HEK293T (cell line): ENCODE measurements around the gene WDR74.
"Not testable (repeated sequence)": the region's sequence is repeated elsewhere in the genome, so short reads cannot be mapped to it uniquely, and the experiment has no call there.

ENCODE experiments used
- CTCF ChIA-PET: fragments of 350-600 bp; formaldehyde crosslinking; extraction: SDS; loops from one replicate; lab custom pipeline; 2021; ENCODE audit warnings: antibody characterized with exemption, inconsistent platforms; lab: Yijun Ruan, JAX
- POLR2A ChIA-PET: fragments of 350-600 bp; formaldehyde crosslinking; extraction: SDS; loops from one replicate; lab custom pipeline; 2020; ENCODE audit warnings: antibody characterized with exemption, inconsistent platforms; lab: Yijun Ruan, JAX
- DNase-seq: peaks from one replicate; pipeline ENCODE4 v3.0.0; 2012; ENCODE audit warnings: mixed read lengths; ENCODE audit errors: extremely low spot score
- ARNT ChIP-seq: fragments of 450-650 bp; IDR thresholded peaks from 2 replicates; pipeline ENCODE4 v1.6.1; 2017; ENCODE audit warnings: mild to moderate bottlenecking
- BHLHE40 ChIP-seq: fragments of 450-650 bp; IDR thresholded peaks from 2 replicates; pipeline ENCODE4 v1.6.1; 2016; ENCODE audit warnings: mild to moderate bottlenecking, moderate library complexity, borderline replicate concordance
- CTBP1 ChIP-seq: fragments of 450-650 bp; IDR thresholded peaks from 2 replicates; pipeline ENCODE4 v1.6.1; 2016; ENCODE audit warnings: borderline replicate concordance
- ELF4 ChIP-seq: fragments of 450-650 bp; IDR thresholded peaks from 2 replicates; pipeline ENCODE4 v1.6.1; 2017; ENCODE audit warnings: antibody characterized with exemption
- FOXA1 ChIP-seq: fragments of 450-650 bp; IDR thresholded peaks from 2 replicates; pipeline ENCODE4 v1.6.1; 2016; ENCODE audit warnings: mild to moderate bottlenecking
- FOXK2 ChIP-seq: fragments of 450-650 bp; IDR thresholded peaks from 2 replicates; pipeline ENCODE4 v1.6.1; 2016; ENCODE audit warnings: mild to moderate bottlenecking
- FOXM1 ChIP-seq: fragments of 450-650 bp; IDR thresholded peaks from 2 replicates; pipeline ENCODE4 v1.6.1; 2017; ENCODE audit warnings: mild to moderate bottlenecking, borderline replicate concordance
- HDGF ChIP-seq: fragments of 450-650 bp; IDR thresholded peaks from 2 replicates; pipeline ENCODE4 v1.6.1; 2017; ENCODE audit warnings: antibody characterized with exemption, borderline replicate concordance
- L3MBTL2 ChIP-seq: fragments of 450-650 bp; conservative IDR thresholded peaks from 2 replicates; pipeline ENCODE4 v1.6.1; 2016; ENCODE audit warnings: mild to moderate bottlenecking
- LEF1 ChIP-seq: fragments of 450-650 bp; IDR thresholded peaks from 2 replicates; pipeline ENCODE4 v1.6.1; 2017; ENCODE audit warnings: mild to moderate bottlenecking, borderline replicate concordance
- NFRKB ChIP-seq: fragments of 450-650 bp; IDR thresholded peaks from 2 replicates; pipeline ENCODE4 v1.6.1; 2016; ENCODE audit warnings: mild to moderate bottlenecking, moderate library complexity
- SP1 ChIP-seq: fragments of 450-650 bp; IDR thresholded peaks from 2 replicates; pipeline ENCODE4 v1.6.1; 2017
- SUZ12 ChIP-seq: fragments of 450-650 bp; IDR thresholded peaks from 2 replicates; pipeline ENCODE4 v1.6.1; 2016; ENCODE audit warnings: mild to moderate bottlenecking
- TARDBP ChIP-seq: fragments of 450-650 bp; IDR thresholded peaks from 2 replicates; pipeline ENCODE4 v1.6.1; 2016
- ZNF384 ChIP-seq: fragments of 450-650 bp; IDR thresholded peaks from 2 replicates; pipeline ENCODE4 v1.6.1; 2016
- TF ChIP-seq, protein P1 (sequence below): fragments of 450-650 bp; IDR thresholded peaks from 2 replicates; pipeline ENCODE4 v1.6.1; 2016

The WDR74 gene

DNA sequence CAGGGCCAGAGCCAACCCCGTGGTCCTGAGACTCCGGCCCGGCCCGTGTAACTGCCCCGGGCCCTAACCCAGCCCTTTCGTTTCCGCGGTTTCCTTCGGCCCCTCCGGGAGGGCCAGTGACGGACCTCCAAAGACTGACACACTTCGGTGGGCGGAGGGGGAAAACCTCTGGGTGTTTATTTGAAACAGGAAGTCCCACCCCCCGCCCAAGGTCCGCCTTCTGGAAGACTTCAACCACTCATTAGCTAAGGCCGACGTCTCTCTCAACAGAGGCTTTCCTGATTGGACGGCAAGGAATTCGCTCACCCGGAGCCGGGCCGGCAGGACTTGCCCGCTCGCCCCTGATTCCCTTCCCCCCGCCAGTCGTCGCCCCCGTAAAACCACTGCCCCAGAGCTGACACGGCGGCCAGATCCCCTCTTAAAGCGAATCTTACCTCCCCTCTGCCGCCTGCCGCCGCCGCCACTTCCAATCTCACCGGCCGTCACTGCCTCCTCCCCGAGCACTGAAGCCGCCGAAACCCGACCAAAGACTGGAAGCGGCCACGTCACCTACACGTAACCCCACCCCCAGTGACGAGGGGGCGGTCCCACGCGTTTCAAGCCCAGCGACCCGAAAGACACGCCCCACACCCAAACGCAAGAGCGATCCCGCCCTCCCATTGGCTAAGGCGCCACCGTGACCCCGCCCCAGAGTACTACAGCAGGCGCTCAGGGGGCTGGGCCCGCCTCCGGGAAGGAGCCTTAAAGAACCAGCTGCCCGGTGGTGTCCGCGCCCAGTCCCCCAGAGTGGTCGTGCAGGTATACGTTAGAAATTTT lies 7.7 kb downstream of the WDR74 start, which contains the start of gene STX5:
STX5 (minus strand) TSS at position 532 of the 816 bp plus-strand sequence. CDS start 808 bp downstream, outside the sequence.
- TF ChIP-seq L3MBTL2, result no peak
- TF ChIP-seq FOXK2, result peak; percentile 60; the same call in 1 of the 2 replicates
- peak; percentile 73 for TF ChIP-seq ELF4
- no peak for TF ChIP-seq ZNF384
- TF ChIP-seq ARNT, result no peak
- TF ChIP-seq SP1, result no peak
- no peak for TF ChIP-seq CTBP1
- TF ChIP-seq TARDBP, result no peak
- no peak for TF ChIP-seq NFRKB
- TF ChIP-seq, protein P1, sequence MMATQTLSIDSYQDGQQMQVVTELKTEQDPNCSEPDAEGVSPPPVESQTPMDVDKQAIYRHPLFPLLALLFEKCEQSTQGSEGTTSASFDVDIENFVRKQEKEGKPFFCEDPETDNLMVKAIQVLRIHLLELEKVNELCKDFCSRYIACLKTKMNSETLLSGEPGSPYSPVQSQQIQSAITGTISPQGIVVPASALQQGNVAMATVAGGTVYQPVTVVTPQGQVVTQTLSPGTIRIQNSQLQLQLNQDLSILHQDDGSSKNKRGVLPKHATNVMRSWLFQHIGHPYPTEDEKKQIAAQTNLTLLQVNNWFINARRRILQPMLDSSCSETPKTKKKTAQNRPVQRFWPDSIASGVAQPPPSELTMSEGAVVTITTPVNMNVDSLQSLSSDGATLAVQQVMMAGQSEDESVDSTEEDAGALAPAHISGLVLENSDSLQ, result peak; percentile 99
- TF ChIP-seq FOXM1, result no peak; the same call in 1 of the 2 replicates
- no peak for TF ChIP-seq FOXA1
- peak; percentile 95 for DNase-seq
- ChIA-PET POLR2A (interaction anchor here (0.5 to 2.4 kb wide), 22 partner anchors 9 to 160 kb away, joined by 3 to 61 read pairs (median 4); partner anchors contain the start of genes HNRNPUL2, LBHD1, NXF1 and POLR2G), CTCF (interaction anchor here (0.6 to 1.7 kb wide), 4 partner anchors 29 to 151 kb away, joined by 3 to 7 read pairs (median 4); no protein-coding TSS in a partner anchor)

DNA sequence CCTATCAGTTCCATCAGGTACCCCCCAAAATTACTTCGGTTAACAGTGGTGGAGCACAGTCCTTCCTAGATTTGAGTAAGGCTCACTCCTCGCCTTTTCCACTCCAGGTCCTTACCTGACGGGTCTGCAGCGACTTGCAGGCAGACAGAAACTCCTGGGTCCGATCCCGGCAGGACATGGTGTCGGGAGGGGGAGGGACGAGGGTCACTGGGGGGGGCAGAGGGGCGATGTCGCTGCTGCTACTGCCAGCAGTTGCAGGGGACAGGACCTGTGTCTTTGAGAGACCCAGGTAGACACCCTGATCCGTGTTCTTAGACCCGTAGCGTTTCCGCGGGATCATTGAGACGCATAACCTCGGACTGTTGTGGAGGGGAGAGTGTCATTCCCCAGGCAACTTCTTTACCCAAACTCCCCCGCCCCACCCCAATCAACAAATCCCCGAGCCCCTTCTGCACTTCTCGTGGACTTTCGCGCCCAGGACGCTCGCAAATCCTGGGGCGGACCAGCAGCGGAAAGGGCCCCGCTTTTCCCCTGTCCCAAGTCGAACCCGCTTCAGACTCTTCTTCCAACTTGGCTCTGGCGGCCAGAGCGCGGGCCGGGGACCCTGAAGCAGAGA lies 8.4 kb downstream of the WDR74 start:
- TF ChIP-seq SUZ12 (no peak), FOXM1 (peak; percentile 90; the same call in 1 of the 2 replicates), TARDBP (0 out of 2 replicates have a peak, but pooled peaks have one; percentile 17)
- CTCF ChIA-PET, result interaction anchor here (0.6 to 1.7 kb wide), 4 partner anchors 31 to 51 kb away, joined by 3 to 7 read pairs (median 3); no protein-coding TSS in a partner anchor
- peak; percentile 50 for DNase-seq
- POLR2A ChIA-PET, result interaction anchor here (0.5 to 2.4 kb wide), 18 partner anchors 9 to 159 kb away, joined by 3 to 61 read pairs (median 6); partner anchors contain the start of genes HNRNPUL2, LBHD1, POLR2G and SLC3A2

DNA sequence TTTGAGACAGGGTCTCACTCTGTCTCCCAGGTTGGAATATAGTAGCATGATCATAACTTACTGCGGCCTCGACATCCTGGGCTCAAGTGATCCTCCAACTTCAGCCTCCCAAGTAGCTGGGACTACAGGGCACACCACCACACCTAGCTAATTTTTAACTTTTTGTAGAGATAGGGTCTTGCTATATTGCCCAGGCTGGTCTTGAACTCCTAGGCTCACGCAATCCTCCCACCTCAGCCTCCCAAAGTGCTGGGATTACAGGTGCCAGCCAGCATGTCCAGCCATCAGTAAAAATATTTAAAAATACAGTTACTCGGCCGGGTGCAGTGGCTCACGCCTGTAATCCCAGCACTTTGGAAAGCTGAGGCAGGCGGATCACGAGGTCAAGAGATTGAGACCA lies 11.3 kb downstream of the WDR74 start:
- POLR2A ChIA-PET, result interaction anchor here (2.5 to 3.4 kb wide), 2 partner anchors 12 to 22 kb away, joined by 10 to 28 read pairs; partner anchors contain the start of genes NXF1 and WDR74
- CTCF ChIA-PET, result interaction anchor here (1.4 kb wide), 1 partner anchor 42 kb away, joined by 3 read pairs; no protein-coding TSS in a partner anchor
- not testable (repeated sequence) for DNase-seq

DNA sequence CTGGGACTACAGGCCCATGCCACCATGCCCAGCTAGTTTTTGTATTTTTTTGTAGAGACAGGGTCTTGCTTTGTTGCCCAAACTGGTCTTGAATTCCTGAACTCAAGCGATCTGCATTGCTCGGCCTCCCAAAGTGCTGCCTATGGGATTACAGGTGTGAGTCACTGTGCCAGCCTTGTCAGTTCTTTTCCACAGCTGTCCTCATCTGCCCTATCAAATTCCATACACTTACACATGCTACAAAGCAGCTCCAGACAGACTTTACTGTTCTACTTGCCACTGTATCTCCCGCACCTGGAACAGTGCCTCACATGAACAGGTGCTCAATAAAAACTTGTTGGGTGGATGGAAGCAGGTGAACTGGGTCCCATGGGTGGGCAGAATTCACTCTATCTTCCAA lies 15.7 kb downstream of the WDR74 start:
- POLR2A ChIA-PET, result interaction anchor here (0.7 to 1.8 kb wide), 2 partner anchors 17 to 97 kb away, joined by 3 to 12 read pairs; partner anchors contain the start of gene HNRNPUL2
- TF ChIP-seq ZNF384 (no peak), ELF4 (no peak), CTBP1 (no peak), FOXA1 (no peak), FOXM1 (no peak)
- TF ChIP-seq, protein P1, result no peak

DNA sequence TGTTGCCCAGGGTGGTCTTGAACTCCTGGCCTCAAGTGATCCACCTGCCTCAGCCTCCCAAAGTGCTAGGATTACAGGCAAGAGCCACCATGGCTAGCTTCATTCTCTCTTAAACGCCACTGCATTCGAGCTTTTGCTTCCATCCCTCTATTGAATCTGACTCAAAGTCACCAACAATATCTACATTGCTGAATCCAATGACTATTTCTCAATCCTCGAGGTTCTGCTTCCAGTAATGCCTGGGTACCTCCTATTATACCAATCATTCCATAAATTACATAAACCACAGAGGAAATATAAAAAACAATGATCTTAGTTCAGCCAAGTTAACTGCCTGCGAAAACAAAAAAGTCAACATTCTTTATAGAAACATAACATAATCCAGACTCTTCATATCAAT lies 22.3 kb downstream of the WDR74 start:
- DNase-seq, result no peak
- TF ChIP-seq LEF1 (no peak), FOXM1 (no peak), BHLHE40 (no peak), FOXA1 (no peak), NFRKB (no peak)
- ChIA-PET POLR2A (interaction anchor here (0.9 to 2.0 kb wide), 3 partner anchors 24 to 63 kb away, joined by 3 to 10 read pairs (median 3); partner anchors contain the start of gene ZBTB3), CTCF (no interaction called here)

More for the DNA sequence above, 15.7 kb downstream of the WDR74 start:
- CTCF ChIA-PET, result interaction anchor here (1.0 to 1.1 kb wide), 2 partner anchors 17 to 38 kb away, joined by 3 read pairs; no protein-coding TSS in a partner anchor
- DNase-seq, result no peak

DNA sequence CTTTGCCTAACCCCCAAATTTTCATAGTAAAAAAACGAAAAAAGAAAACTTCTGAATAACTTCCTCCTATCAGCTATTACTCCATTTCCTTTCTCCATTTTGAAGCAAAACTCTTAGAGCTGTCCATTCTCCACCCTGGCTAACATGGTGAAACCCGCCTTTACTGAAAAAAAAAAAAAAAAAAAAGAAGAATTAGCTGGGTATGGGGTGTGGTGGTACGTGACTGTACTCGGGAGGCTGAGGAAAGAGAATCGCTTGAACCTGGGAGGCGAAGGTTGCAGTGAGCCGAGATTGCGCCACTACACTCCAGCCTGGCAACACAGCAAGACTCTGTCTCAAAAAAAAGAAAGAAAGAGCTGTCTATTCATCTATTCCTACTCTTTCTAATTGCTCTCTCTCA lies 22.8 kb downstream of the WDR74 start:
- no peak for TF ChIP-seq SUZ12
- no peak for TF ChIP-seq L3MBTL2
- no peak for TF ChIP-seq ZNF384
- TF ChIP-seq NFRKB, result no peak
- TF ChIP-seq LEF1, result no peak
- no peak for TF ChIP-seq FOXA1
- no peak for TF ChIP-seq BHLHE40
- CTCF ChIA-PET, result no interaction called here
- POLR2A ChIA-PET, result interaction anchor here (0.7 to 2.0 kb wide), 4 partner anchors 13 to 62 kb away, joined by 3 to 10 read pairs (median 3); partner anchors contain the start of gene ZBTB3
- no peak for DNase-seq

DNA sequence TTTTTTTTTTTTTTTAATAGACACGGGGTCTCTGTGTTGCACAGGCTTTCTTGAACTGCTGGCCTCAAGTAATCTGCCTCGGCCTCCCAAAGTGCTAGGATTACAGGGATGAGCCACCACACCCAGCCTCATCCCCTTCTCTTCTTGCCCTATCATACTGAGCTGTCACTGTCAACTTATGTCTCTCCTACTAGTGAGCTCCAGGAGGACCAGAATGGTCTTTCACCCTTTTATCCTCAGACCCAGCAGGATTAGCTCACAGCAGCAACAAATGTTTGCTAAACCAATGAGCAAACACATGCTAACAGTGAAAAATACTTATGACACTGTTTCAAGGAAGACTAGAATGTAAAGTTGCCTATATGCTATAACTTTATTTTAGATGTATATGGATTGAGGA lies 27.7 kb downstream of the WDR74 start:
- DNase-seq, result no peak
- TF ChIP-seq SP1 (no peak), ARNT (no peak), SUZ12 (no peak), LEF1 (no peak), FOXM1 (no peak), NFRKB (no peak), HDGF (no peak), TARDBP (no peak)
- TF ChIP-seq, protein P1, result no peak
- CTCF ChIA-PET, result no interaction called here
- POLR2A ChIA-PET, result interaction anchor here (1.2 to 1.5 kb wide), 4 partner anchors 30 to 238 kb away, joined by 3 to 5 read pairs (median 4); partner anchors contain the start of genes EEF1G and ZBTB3
